Transverse colon (tissue), 3 donors: ENCODE results near the gene CEP63.

Source experiments
- POLR2A ChIP-seq: fragments of 450-650 bp; IDR thresholded peaks from one replicate; pipeline ENCODE4 v1.6.1; 2016; ENCODE audit warnings: antibody characterized with exemption, mild to moderate bottlenecking, moderate library complexity
- TF ChIP-seq, protein P1 (sequence below), 5 experiments: fragments of 200-600 bp in 3 of 5; fragments of 450-650 bp in 2 of 5; sonication (generic) in 3 of 5; IDR thresholded peaks; 1 replicate in 2 of 5; 2 replicates in 3 of 5; pipeline ENCODE4 v1.5.1; 2016 to 2017; ENCODE audit warnings: antibody characterized with exemption in 5 of 5, inconsistent platforms in 3 of 5, mild to moderate bottlenecking in 2 of 5, moderate library complexity in 1 of 5

DNA sequence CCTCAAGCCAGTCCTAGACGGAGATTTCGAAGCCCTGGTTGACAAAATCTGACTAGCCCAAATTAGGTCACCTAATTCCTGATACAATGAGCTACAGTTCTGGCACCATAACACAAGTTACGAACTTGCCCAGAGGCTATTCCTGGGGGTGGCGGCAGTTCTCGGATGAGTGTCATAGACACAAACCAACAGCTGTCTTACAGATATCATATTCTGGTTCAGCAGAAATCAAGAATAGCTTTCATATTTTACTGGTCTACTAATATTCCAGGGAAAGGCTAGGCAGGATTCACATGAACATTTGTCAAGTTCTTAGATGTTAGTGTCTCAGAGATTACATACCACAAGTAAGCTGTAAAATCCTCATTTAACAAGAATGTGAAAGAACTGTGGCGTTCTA lies 8.9 kb upstream of the CEP63 start:
- TF ChIP-seq, protein P1, sequence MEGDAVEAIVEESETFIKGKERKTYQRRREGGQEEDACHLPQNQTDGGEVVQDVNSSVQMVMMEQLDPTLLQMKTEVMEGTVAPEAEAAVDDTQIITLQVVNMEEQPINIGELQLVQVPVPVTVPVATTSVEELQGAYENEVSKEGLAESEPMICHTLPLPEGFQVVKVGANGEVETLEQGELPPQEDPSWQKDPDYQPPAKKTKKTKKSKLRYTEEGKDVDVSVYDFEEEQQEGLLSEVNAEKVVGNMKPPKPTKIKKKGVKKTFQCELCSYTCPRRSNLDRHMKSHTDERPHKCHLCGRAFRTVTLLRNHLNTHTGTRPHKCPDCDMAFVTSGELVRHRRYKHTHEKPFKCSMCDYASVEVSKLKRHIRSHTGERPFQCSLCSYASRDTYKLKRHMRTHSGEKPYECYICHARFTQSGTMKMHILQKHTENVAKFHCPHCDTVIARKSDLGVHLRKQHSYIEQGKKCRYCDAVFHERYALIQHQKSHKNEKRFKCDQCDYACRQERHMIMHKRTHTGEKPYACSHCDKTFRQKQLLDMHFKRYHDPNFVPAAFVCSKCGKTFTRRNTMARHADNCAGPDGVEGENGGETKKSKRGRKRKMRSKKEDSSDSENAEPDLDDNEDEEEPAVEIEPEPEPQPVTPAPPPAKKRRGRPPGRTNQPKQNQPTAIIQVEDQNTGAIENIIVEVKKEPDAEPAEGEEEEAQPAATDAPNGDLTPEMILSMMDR (IDR thresholded peaks at IDR 0.05): no peak
- TF ChIP-seq POLR2A: no peak
